ENCODE measurements around the gene PFDN4.

The PFDN4 gene

DNA sequence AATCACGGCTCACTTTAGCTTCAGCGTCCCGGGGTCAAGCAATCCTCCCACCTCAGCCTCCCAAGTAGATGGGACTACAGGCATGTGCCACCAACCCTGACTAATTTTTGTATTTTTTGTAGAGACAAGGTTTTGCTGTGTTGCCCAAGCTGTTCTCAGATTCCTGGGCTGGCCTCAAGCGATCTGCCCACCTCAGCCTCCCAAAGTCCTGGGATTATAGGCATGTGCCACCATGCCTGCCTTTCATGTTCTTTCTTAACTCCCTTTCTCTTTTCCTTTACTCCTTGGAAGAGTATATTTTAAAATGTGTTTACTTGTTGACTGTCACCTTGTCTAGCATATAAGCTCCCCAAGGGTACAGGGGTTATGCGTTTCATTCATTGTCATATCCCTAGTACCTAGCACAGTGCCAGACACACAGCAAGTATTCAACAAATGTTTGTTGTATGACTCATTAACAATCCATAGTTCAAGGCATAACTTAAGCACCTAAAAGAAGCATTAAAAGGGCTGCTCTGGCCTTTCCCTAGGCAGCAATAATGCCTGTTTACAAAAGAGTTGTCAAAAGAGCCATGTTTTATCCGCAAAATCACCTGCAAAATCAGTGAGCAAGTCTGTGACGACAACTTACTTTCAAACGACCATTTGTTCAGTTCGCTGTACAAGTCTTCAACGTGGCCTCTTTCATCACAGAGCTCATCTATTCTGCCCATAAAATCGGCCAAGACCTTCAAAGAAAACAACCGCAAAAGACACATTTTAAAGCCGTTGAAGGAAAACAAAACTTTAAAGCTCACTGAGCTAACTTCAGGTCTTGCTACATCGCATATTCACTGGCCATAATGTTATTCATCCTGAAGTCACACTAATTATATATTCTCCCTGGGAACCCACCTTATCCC is 38.7 kb upstream of the PFDN4 start:
- TF ChIP-seq, protein P1, sequence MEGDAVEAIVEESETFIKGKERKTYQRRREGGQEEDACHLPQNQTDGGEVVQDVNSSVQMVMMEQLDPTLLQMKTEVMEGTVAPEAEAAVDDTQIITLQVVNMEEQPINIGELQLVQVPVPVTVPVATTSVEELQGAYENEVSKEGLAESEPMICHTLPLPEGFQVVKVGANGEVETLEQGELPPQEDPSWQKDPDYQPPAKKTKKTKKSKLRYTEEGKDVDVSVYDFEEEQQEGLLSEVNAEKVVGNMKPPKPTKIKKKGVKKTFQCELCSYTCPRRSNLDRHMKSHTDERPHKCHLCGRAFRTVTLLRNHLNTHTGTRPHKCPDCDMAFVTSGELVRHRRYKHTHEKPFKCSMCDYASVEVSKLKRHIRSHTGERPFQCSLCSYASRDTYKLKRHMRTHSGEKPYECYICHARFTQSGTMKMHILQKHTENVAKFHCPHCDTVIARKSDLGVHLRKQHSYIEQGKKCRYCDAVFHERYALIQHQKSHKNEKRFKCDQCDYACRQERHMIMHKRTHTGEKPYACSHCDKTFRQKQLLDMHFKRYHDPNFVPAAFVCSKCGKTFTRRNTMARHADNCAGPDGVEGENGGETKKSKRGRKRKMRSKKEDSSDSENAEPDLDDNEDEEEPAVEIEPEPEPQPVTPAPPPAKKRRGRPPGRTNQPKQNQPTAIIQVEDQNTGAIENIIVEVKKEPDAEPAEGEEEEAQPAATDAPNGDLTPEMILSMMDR (IDR thresholded peaks at IDR 0.05; ENCODE audit: insufficient read depth, low read depth, low read length, missing control alignments): no peak
- H3K4me3 ChIP-seq (ENCODE audit: low read depth, low read length): no peak overlapping the region
- DNase-seq (ENCODE audit: low read depth): no peak

DNA sequence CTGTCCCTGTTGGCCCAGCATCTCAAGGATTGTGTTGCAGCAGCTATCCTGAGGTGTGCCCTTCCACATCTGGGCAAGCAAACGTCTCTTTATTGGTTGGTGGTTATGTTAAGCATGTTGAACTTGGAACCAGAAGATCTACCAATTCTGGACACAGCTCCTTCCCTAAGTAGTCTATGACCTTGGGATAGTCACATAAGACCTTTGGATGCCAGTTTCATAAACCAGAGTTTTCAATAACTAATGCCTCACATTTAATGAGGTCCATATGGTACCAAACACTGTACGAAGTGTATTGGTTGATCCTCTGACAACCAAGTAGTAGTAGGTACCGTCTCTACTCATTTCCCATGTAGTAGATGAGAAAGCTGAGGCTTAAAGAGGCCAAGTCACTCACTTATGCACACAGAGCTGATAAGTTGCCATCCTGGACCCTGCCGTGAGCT is 37.8 kb upstream of the PFDN4 start:
- H3K4me3 ChIP-seq (ENCODE audit: low read depth, low read length): no peak overlapping the region
- TF ChIP-seq, protein P1 (IDR thresholded peaks at IDR 0.05; ENCODE audit: insufficient read depth, low read depth, low read length, missing control alignments): no peak
- DNase-seq (ENCODE audit: low read depth): no peak

DNA sequence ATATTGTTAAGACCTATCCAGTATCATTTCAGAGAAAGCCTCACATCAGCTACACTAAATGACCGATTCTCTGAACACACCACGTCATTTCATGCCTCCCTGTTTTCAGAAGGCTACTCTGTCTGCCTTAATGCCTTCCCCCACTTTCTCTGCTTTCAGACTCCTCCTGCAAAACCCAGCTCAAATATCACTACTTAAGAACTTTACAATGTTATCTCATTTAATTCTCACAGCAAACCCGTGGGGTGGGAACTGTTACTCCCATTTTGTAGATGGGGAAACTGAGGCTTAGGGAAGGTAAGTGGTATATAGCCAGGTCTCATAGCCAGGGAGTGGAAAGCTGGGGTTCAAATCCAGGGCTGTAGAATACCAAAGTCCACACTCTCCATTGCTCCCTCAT is 36.9 kb upstream of the PFDN4 start:
- TF ChIP-seq, protein P1 (IDR thresholded peaks at IDR 0.05; ENCODE audit: insufficient read depth, low read depth, low read length, missing control alignments): no peak
- H3K4me3 ChIP-seq (ENCODE audit: low read depth, low read length): no peak overlapping the region
- DNase-seq (ENCODE audit: low read depth): no peak

DNA sequence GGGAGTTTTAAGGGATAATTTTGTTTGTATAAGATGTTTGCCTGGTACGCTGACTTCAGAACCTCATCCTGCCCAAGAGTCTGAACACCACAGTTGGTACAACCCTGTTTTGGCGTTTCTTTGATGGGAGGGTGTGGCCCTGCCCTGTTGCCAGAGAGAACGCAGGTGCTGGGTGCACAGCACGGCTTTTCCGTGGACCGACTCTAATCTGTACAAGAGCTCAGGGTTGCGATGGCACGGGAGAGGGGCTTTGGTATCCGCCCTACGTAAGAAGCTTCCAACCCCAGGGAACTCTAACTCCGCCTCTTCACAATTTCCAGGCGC is 35.4 kb upstream of the PFDN4 start:
- TF ChIP-seq, protein P1 (IDR thresholded peaks at IDR 0.05; ENCODE audit: insufficient read depth, low read depth, low read length, missing control alignments): no peak
- DNase-seq (ENCODE audit: low read depth): no peak
- H3K4me3 ChIP-seq (ENCODE audit: low read depth, low read length): no peak overlapping the region

DNA sequence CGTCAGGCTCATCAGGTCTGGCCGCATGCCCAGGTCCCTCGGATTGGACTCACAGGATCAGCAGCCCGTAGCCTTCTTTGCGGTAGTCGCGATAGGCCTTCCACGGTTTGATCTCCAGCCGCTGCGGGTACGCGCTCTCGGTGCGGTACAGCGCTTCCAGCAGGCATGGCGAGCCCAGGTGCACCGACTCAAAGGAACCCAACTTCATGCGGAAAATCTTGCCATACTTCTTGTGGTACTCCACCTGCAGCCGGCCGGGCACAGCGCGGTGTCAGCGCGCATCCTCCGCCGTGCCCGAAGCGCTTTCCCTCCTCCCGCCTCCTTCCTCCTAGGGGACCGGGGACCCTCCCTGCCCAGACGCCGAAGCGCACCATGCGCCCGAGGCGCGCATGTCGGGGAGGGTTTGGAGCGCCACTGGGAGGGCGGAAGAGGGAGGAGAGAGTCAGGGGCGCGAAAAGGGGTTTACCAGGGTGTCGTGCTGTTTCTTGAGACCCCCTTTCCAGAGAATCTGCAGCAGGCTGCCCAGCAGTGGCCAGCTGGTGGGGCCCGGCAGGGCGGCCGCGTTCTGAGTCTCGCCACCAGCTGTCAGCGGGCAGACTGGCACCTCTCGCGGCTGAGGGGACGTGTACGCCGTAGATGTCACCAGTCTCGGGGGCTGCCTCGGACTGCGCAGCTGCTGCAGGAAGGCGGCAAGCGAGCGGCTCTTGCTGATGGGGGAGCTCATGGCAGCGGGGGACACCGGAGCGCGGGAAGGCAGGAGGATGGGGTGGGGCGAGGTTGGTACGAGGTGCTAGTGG is 34.8 kb upstream of the PFDN4 start:
- TF ChIP-seq, protein P1 (IDR thresholded peaks at IDR 0.05; ENCODE audit: insufficient read depth, low read depth, low read length, missing control alignments): no peak
- DNase-seq (ENCODE audit: low read depth): no peak
- H3K4me3 ChIP-seq (ENCODE audit: low read depth, low read length): no peak overlapping the region

DNA sequence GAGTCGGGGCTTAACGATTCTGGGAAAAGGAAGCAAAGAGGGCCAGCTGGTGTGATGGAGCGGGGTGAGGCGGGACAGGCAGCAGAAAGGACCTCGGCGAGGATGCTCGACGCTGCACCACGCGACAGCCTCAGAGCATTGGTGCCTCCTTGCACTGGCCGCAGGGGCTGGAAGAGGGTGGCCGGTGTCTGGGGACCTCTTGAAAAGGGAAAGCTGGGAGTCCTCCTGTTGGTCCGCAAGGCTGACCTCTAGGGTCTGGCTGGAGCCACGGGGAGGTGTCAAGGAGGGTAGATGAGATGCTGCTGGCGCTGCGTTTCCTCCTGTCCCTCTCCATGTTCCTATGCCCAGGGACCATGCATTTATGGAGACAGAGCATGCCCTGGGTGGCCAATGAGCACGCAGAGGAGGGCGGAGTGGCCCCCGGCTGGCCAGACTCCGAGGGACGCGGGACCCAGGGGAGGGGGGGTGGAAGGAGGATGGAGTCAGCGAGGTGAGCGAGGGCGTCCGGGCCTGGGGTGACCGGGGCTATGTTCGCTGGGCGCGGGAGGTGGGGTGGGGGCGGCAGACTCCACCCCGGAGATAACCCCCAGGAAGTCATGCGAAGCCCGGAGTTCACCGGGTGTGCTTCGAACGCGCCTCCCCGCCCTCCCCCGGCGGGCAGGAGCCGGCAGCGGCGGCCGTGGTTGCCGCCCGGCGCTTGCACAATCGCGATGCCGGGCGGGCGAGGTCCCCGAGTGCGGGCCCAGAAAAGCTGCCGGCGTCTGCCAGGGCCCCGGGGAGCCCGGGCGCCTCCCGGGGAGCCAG is 34.0 kb upstream of the PFDN4 start, which contains the start of gene CYP24A1:
TSS of gene CYP24A1 (minus strand) at position 334 of the 804 bp plus-strand sequence. CDS start 407 bp downstream, outside the sequence.
- DNase-seq (ENCODE audit: low read depth): no peak
- no peak within 1 kb of the TSS for H3K4me3 ChIP-seq (ENCODE audit: low read depth, low read length)
- TF ChIP-seq, protein P1 (IDR thresholded peaks at IDR 0.05; ENCODE audit: insufficient read depth, low read depth, low read length, missing control alignments): no peak

Measured in GM12865 (cell line).